Body of pancreas (tissue), 4 donors: ENCODE measurements around the gene ANKS1A.

Source experiments
- CTCF ChIP-seq, 7 experiments: fragments of 450-650 bp in 4 of 7; fragments of 200-600 bp in 3 of 7; sonication (generic) in 3 of 7; IDR thresholded peaks; one replicate each; pipeline ENCODE4 v1.5.1; 2016 to 2019; ENCODE audit warnings: antibody characterized with exemption in 7 of 7
- POLR2A ChIP-seq, 3 donors: fragments of 450-650 bp; IDR thresholded peaks; one replicate each; pipeline ENCODE4 v1.6.1; 2016; ENCODE audit warnings: antibody characterized with exemption in 3 of 3, mild to moderate bottlenecking in 2 of 3

GRCh38 chr6:34979994-34980393, 90.9 kb downstream of the ANKS1A start:
- TF ChIP-seq CTCF (IDR thresholded peaks at IDR 0.05): no peak
- no peak for TF ChIP-seq POLR2A (IDR thresholded peaks at IDR 0.05)
